ENCODE measurements around the gene RXRA.

Gene RXRA

GRCh38 chr9:134325813-134326723, at the start of gene RXRA:
Gene RXRA, plus strand, starts transcription at chr9:134326455. Its CDS starts 177 bp downstream, at chr9:134326632.
- peak; percentile 91 for DNase-seq (ENCODE audit: low spot score)

DNA sequence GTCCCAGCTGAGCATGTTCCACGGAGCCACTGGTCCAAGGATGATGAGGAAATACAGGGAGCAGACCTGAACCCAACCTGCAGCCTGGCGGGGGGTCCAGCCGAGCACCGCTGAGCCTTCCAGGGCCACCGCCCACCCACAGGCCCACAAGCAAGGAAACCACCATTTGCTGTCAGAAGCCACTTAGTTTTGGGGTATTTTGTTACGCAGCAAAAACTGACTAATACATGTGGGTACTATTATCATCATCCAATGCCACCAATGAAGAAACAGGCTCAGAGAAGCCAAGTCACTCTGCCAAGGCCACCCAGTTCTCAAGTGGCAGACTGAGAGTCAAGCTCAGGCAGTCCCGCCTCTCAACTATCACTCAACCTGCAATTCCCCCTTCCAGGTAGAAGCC, 48.0 kb upstream of the RXRA start:
- no peak for DNase-seq (ENCODE audit: low spot score)

- no peak for DNase-seq (ENCODE audit: low spot score)
Observed at GRCh38 chr9:134278974-134279640, 47.1 kb upstream of the RXRA start.

GRCh38 chr9:134282138-134282650, 44.1 kb upstream of the RXRA start:
- no peak for DNase-seq (ENCODE audit: low spot score)

- peak; percentile 86 for DNase-seq (ENCODE audit: low spot score)
Observed at GRCh38 chr9:134283111-134283515, 43.1 kb upstream of the RXRA start.

- DNase-seq (ENCODE audit: low spot score) = no peak
Observed at GRCh38 chr9:134283692-134284265, 42.5 kb upstream of the RXRA start.

DNA sequence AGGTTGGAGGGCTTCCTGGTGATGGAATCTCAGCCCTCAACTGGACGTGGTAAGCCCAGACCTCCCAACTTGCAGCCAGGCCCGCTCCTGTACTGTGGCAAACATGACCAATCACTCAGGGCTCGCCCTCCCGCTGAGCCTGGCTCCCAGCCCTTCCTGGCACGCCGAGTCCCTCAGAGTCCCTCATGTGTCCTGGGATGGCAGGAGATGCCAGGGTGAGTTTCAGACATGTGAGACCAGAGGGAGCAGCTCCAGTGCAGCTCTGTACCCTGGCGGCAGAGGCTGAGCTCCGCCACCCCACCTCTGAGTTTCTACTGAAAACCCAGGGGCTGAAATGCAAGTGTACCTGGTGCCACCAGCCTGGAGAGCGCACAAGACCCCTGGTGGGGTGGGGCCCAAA, 42.0 kb upstream of the RXRA start:
- DNase-seq (ENCODE audit: low spot score) = no peak

GRCh38 chr9:134284741-134285140, 41.5 kb upstream of the RXRA start:
- DNase-seq (ENCODE audit: low spot score) = no peak

DNA sequence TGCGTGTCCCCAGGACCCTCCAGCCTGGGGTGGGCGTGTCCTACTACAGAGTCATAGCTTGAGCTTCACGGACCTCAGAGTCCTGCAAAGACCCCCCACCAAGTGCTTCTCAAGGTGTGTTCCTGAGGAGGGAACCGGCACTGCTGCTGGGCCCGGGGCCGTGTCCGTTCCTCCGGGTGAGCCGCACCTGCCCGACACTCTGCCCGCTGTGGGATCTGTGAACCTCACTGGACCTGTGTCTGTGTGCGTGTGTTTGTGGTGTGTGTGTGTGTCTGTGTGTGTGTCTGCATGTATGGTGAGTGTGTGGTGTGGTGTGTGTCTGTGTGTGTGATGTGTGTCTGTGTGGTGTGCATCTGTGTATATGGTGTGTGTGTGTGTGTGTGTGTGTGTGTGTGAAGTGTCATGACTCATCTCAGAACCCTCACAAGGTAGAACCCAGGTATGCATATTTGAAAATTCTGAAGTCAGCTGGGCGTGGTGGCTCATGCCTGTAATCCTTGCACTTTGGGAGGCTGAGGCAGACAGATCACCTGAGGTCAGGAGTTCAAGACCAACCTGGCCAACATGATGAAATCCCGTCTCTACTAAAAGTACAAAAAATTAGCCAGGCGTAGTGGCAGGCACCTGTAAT, 40.9 kb upstream of the RXRA start:
- no peak for DNase-seq (ENCODE audit: low spot score)

GRCh38 chr9:134286471-134287245, 39.6 kb upstream of the RXRA start:
- DNase-seq (ENCODE audit: low spot score) = no peak

DNA sequence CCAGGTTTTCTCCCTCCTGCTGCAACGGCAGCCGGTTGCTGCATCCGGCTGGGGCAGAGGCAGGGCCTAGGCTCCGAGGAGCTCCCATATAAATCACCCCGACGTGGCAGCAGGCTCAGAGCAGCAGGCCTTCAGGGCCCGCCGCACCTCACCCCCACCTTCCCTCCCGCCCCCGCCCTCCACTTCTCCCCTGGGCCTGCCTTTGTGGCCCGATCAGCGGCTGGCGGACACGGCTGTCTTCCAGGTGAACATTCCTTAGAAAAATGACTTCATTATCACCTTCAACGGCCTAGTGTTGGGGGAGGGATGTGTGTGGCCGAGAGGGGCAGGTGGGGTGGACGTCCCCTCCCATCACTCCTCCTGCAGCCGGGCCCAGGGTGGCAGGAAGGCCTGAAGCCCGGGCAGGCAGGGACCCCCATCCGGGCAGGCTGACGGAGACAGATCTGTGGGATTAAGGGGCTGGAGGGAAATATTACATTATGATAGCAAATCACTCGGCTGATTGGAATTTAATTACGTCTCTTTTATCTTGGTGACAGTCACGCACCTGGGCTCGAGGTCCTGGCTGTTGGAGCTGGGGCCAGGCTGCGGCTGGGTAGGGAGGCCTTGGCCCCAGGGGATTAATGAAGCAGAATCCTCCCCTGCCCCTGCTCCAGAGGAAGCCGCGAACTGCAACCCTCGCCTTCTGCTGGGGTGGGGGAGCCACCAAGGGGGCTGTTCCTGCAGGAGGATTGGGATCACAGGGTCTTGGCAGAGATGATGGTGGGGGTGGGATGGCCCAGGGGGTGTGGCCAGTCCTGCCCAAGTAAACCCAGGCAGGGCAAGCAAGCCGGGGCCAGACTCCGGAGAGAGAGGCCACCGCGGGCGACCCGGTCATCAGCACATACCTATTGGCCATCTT, 38.4 kb upstream of the RXRA start:
- no peak for DNase-seq (ENCODE audit: low spot score)

GRCh38 chr9:134288746-134289145, 37.5 kb upstream of the RXRA start:
- no peak for DNase-seq (ENCODE audit: low spot score)

DNA sequence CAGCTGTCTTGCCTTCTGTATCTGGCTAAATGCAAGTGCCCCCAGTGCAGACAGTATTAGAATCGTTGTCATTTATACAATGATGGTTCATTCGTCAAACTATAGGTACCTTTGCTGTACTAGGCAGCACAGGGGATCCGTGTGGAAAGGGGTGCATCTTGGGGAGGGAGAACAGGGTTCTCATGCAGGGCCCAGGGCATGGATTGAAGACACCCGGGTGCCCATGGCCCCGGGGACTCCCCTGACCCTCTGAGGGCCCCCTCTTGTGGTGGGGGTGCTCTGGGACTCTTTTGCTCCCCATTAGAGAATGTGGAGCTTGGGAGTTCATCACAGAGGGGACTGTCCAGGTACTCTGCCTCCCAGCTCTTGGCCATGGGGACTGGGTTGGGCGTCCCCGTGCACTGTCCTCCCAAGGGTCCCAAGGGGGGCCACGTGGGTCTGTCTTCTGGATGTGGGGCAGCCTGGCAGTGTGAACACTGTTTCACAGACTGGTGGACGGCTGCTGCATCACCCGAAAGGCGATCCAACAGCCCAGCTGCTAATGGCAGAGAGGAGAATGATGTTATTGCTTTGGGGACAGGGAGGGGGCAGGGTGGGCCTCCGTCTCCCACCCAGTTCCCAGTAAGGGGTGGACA, 36.9 kb upstream of the RXRA start:
- DNase-seq (ENCODE audit: low spot score) = no peak

- no peak for DNase-seq (ENCODE audit: low spot score)
Observed at GRCh38 chr9:134290603-134291451, 35.4 kb upstream of the RXRA start.

DNA sequence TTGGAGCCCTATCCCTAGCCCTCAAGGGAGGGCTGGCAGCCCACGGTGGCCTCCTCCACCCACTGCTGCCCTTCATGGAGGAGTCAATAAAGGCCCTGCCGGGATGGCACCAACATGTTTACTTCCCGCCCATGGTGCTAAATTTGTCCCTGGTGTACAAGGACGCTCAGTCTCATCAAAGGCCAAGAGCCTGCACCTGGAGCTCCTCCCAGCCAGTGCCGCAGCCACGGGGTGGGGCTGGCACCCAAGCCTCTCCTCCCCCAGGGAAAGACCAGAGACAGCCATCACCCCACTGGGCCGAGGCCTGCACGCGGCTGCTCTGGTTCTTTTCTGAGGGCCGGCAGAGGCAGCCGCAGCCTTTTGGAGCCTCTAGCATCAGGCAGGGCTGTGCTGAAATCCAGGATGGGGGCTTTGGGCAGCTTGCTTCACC, 34.8 kb upstream of the RXRA start:
- DNase-seq (ENCODE audit: low spot score) = no peak

- no peak for DNase-seq (ENCODE audit: low spot score)
Observed at GRCh38 chr9:134291961-134292871, 34.0 kb upstream of the RXRA start.

DNA sequence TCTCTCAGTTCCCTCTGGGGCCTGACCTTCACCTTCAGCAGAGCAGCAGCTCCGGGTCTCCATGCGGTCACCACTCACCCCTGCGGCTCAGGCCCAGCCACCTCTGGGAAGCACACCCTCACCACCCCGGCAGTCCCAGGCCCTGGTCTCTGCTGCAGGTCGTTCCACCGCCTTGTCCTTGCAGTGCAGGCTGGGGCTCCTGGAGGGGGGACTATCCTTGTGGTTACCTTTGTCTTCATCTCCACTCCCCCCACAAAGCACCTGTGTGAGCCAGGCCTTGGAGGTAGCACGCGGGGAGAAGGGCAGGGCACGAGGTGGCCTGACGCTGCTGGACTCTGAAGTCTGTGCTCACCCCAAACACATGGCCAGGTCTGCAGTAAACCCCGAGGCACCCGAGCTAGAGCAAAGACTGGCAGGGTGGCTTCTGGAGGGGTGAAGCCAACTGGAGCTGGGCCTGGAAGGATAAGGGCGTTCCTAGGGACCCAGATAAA, 33.2 kb upstream of the RXRA start:
- no peak for DNase-seq (ENCODE audit: low spot score)
